Activated CD8-positive, alpha-beta T cell treated with anti-CD3 and anti-CD28 coated beads for 36 hours (primary cell): ENCODE measurements around the gene NPC2. TPM values are rescaled to one million over a fixed set of nuclear protein-coding genes. Genes with fewer than 3 reads are reported as not detected.

Experiments
- ATAC-seq: fragments of 200-7000 bp; cut with Tn5 transposase; one replicate; pipeline ENCODE4 v1.10.0; 2021; ENCODE audit warnings: mild to moderate bottlenecking, moderate library complexity
- CTCF ChIA-PET: fragments of 350-600 bp; sonication (Branson Sonifier 250); formaldehyde crosslinking; loops from one replicate; lab custom pipeline; 2021; ENCODE audit warnings: antibody characterized with exemption; lab: Charles Lee
- POLR2A ChIA-PET: fragments of 350-600 bp; sonication (Branson Sonifier 250); formaldehyde crosslinking; loops from one replicate; lab custom pipeline; 2021; ENCODE audit warnings: antibody characterized with exemption; lab: Charles Lee
- DNase-seq: peaks from one replicate; pipeline ENCODE4 v3.0.0-alpha.2; 2020
- H3K27ac Mint-ChIP-seq: one replicate; pipeline ENCODE4 v1.8.0; 2021; ENCODE audit warnings: mild to moderate bottlenecking, mixed read lengths
- H3K27me3 Mint-ChIP-seq: one replicate; pipeline ENCODE4 v1.8.0; 2021; ENCODE audit warnings: mixed read lengths
- H3K36me3 Mint-ChIP-seq: one replicate; pipeline ENCODE4 v1.8.0; 2021; ENCODE audit warnings: low read depth, mixed read lengths
- H3K4me1 Mint-ChIP-seq: one replicate; pipeline ENCODE4 v1.8.0; 2021; ENCODE audit warnings: low read depth, mixed read lengths
- H3K4me3 Mint-ChIP-seq: one replicate; pipeline ENCODE4 v1.8.0; 2021; ENCODE audit warnings: mild to moderate bottlenecking, moderate library complexity, mixed read lengths
- H3K9me3 Mint-ChIP-seq: one replicate; pipeline ENCODE4 v1.8.0; 2021; ENCODE audit warnings: mixed read lengths
- intact Hi-C: fragments of 100-400 bp; cut with micrococcal nuclease; formaldehyde crosslinking; loops from one replicate; pipeline ENCODE4 v1.10.0; 2022
- total RNA-seq, 2 experiments: library from RNA; stranded (reverse); gene quantifications; one replicate each; pipeline ENCODE4 v1.2.3, GENCODE V29; 2021
- TF ChIP-seq, protein P1 (sequence below): fragments of 200-600 bp; IDR thresholded peaks from one replicate; pipeline ENCODE4 v1.8.0; 2022; ENCODE audit warnings: antibody characterized with exemption, mild to moderate bottlenecking

NPC2 gene
- total RNA-seq, 2 experiments from 2014 or later = 19.1 to 21.0 TPM

- CTCF ChIA-PET = interaction anchor here (0.8 kb wide), 1 partner anchor 10 kb away, joined by 3 read pairs; the partner anchor contains the start of gene ISCA2
Measured at GRCh38 chr14:74503938-74504335, 10.8 kb upstream of the NPC2 start.

GRCh38 chr14:74503291-74503937, 10.3 kb upstream of the NPC2 start:
- no peak overlapping the region for H3K27ac Mint-ChIP-seq
- TF ChIP-seq, protein P1, sequence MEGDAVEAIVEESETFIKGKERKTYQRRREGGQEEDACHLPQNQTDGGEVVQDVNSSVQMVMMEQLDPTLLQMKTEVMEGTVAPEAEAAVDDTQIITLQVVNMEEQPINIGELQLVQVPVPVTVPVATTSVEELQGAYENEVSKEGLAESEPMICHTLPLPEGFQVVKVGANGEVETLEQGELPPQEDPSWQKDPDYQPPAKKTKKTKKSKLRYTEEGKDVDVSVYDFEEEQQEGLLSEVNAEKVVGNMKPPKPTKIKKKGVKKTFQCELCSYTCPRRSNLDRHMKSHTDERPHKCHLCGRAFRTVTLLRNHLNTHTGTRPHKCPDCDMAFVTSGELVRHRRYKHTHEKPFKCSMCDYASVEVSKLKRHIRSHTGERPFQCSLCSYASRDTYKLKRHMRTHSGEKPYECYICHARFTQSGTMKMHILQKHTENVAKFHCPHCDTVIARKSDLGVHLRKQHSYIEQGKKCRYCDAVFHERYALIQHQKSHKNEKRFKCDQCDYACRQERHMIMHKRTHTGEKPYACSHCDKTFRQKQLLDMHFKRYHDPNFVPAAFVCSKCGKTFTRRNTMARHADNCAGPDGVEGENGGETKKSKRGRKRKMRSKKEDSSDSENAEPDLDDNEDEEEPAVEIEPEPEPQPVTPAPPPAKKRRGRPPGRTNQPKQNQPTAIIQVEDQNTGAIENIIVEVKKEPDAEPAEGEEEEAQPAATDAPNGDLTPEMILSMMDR = no peak
- intact Hi-C loops = no loop called here
- POLR2A ChIA-PET = no interaction called here
- CTCF ChIA-PET = interaction anchor here (0.8 kb wide), 1 partner anchor 9 kb away, joined by 3 read pairs; the partner anchor contains the start of gene ISCA2
- peaks cover 3% of the 10 kb centered on the region for H3K4me1 Mint-ChIP-seq
- no peaks in the 10 kb centered on the region for H3K36me3 Mint-ChIP-seq
- H3K9me3 Mint-ChIP-seq = no peaks in the 10 kb centered on the region
- no peak overlapping the region for H3K4me3 Mint-ChIP-seq
- ATAC-seq (no peak), DNase-seq (no peak)
- H3K27me3 Mint-ChIP-seq = no peaks in the 10 kb centered on the region

More at GRCh38 chr14:74503938-74504335, 10.8 kb upstream of the NPC2 start:
- TF ChIP-seq, protein P1 = no peak
- Mint-ChIP-seq H3K27me3 (no peaks in the 10 kb centered on the region), H3K4me1 (peaks cover 3% of the 10 kb centered on the region), H3K9me3 (no peaks in the 10 kb centered on the region), H3K36me3 (no peaks in the 10 kb centered on the region), H3K27ac (no peak overlapping the region), H3K4me3 (no peak overlapping the region)
- POLR2A ChIA-PET = no interaction called here
- intact Hi-C loops = no loop called here
- no peak for ATAC-seq
- DNase-seq = no peak

- ATAC-seq (peak; percentile 45), DNase-seq (peak; percentile 37)
- peaks cover 3% of the 10 kb centered on the region for H3K4me1 Mint-ChIP-seq
- CTCF ChIA-PET = interaction anchor here (1.2 kb wide), 1 partner anchor 12 kb away, joined by 3 read pairs; no protein-coding TSS in a partner anchor
- no peak overlapping the region for H3K4me3 Mint-ChIP-seq
- intact Hi-C loops = no loop called here
- H3K27ac Mint-ChIP-seq = no peak overlapping the region
- POLR2A ChIA-PET = interaction anchor here (0.8 kb wide), 1 partner anchor 10 kb away, joined by 3 read pairs; no protein-coding TSS in a partner anchor
- H3K9me3 Mint-ChIP-seq = no peaks in the 10 kb centered on the region
- TF ChIP-seq, protein P1 = peak; percentile 40
- peaks cover 2% of the 10 kb centered on the region for H3K36me3 Mint-ChIP-seq
- no peaks in the 10 kb centered on the region for H3K27me3 Mint-ChIP-seq
Measured at GRCh38 chr14:74502236-74503019, 9.3 kb upstream of the NPC2 start.

GRCh38 chr14:74501691-74502090, 8.6 kb upstream of the NPC2 start:
- peaks cover 3% of the 10 kb centered on the region for H3K4me1 Mint-ChIP-seq
- ChIA-PET POLR2A (interaction anchor here (0.8 kb wide), 1 partner anchor 11 kb away, joined by 3 read pairs; no protein-coding TSS in a partner anchor), CTCF (interaction anchor here (1.2 to 1.6 kb wide), 3 partner anchors 11 to 42 kb away, joined by 3 read pairs; no protein-coding TSS in a partner anchor)
- TF ChIP-seq, protein P1 = no peak
- ATAC-seq = no peak
- no peak overlapping the region for H3K27ac Mint-ChIP-seq
- no peaks in the 10 kb centered on the region for H3K27me3 Mint-ChIP-seq
- H3K4me3 Mint-ChIP-seq = no peak overlapping the region
- DNase-seq = no peak
- H3K9me3 Mint-ChIP-seq = no peaks in the 10 kb centered on the region
- intact Hi-C loops = no loop called here
- H3K36me3 Mint-ChIP-seq = peaks cover 2% of the 10 kb centered on the region
